Astrocyte of the spinal cord (primary cell): ENCODE data around the gene SORCS2.

ENCODE experiments used
- DNase-seq: peaks from one replicate; pipeline ENCODE4 v3.0.0; 2011; ENCODE audit warnings: low read depth, low spot score
- H3K4me3 ChIP-seq: 2 replicates; pipeline ENCODE4 v1.5.1; 2011; ENCODE audit warnings: low read depth, mild to moderate bottlenecking, low read length, moderate library complexity
- CTCF ChIP-seq: IDR thresholded peaks from 2 replicates; pipeline ENCODE4 v1.5.1; 2012; ENCODE audit warnings: low read depth, mild to moderate bottlenecking, low read length, inconsistent platforms
- in situ Hi-C: cut with HindIII; loops from 2 replicates; pipeline ENCODE4 v1.10.0; 2017; ENCODE audit warnings: low sequenced_read_pairs

SORCS2 gene

GRCh38 chr4:7311205-7311604 is 118.9 kb downstream of the SORCS2 start:
- DNase-seq = no peak
- no peak for TF ChIP-seq CTCF
- in situ Hi-C loops = no loop called here
- no peak overlapping the region for H3K4me3 ChIP-seq

GRCh38 chr4:7312691-7313090 is 120.4 kb downstream of the SORCS2 start:
- no peak for TF ChIP-seq CTCF
- no peak for DNase-seq
- no peak overlapping the region for H3K4me3 ChIP-seq
- in situ Hi-C loops = no loop called here

- DNase-seq = no peak
- in situ Hi-C loops = no loop called here
- H3K4me3 ChIP-seq = no peak overlapping the region
- no peak for TF ChIP-seq CTCF
Measured at GRCh38 chr4:7313347-7313811, 121.0 kb downstream of the SORCS2 start.

GRCh38 chr4:7313991-7314390 is 121.7 kb downstream of the SORCS2 start:
- no peak overlapping the region for H3K4me3 ChIP-seq
- in situ Hi-C loops = no loop called here
- no peak for TF ChIP-seq CTCF
- DNase-seq = no peak

- no peak overlapping the region for H3K4me3 ChIP-seq
- no peak for TF ChIP-seq CTCF
- DNase-seq = no peak
- in situ Hi-C loops = no loop called here
Measured at GRCh38 chr4:7315286-7315685, 122.9 kb downstream of the SORCS2 start.

GRCh38 chr4:7315935-7316334 is 123.6 kb downstream of the SORCS2 start:
- no peak for TF ChIP-seq CTCF
- H3K4me3 ChIP-seq = no peak overlapping the region
- in situ Hi-C loops = no loop called here
- DNase-seq = no peak

- no peak overlapping the region for H3K4me3 ChIP-seq
- in situ Hi-C loops = no loop called here
- DNase-seq = no peak
- TF ChIP-seq CTCF = no peak
Measured at GRCh38 chr4:7319024-7319423, 126.7 kb downstream of the SORCS2 start.
